Left ventricle myocardium inferior (tissue), 1 donor: ENCODE measurements around the gene NR1H2. TPM values are rescaled to one million over a fixed set of nuclear protein-coding genes. Genes with fewer than 3 reads are reported as not detected.

Source experiments
- DNase-seq: peaks from one replicate; pipeline ENCODE4 v3.0.0-alpha.2; 2020
- H3K27ac ChIP-seq: fragments of 200-600 bp; replicated peaks from 2 replicates; pipeline ENCODE4 v1.8.0; 2021
- H3K27me3 ChIP-seq: fragments of 200-600 bp; 2 replicates; pipeline ENCODE4 v1.8.0; 2021; ENCODE audit warnings: low read depth
- H3K36me3 ChIP-seq: fragments of 200-600 bp; 2 replicates; pipeline ENCODE4 v1.8.0; 2021
- H3K4me1 ChIP-seq: fragments of 200-600 bp; 2 replicates; pipeline ENCODE4 v1.8.0; 2021
- H3K4me3 ChIP-seq: fragments of 200-600 bp; 2 replicates; pipeline ENCODE4 v1.8.0; 2021; ENCODE audit warnings: mild to moderate bottlenecking, moderate library complexity
- H3K9me3 ChIP-seq: fragments of 200-600 bp; replicated peaks from 2 replicates; pipeline ENCODE4 v1.8.0; 2021
- CTCF ChIP-seq: fragments of 200-600 bp; IDR thresholded peaks from 2 replicates; pipeline ENCODE4 v1.8.0; 2021; ENCODE audit warnings: antibody characterized with exemption, mild to moderate bottlenecking, borderline replicate concordance
- intact Hi-C: fragments of 100-400 bp; cut with micrococcal nuclease; formaldehyde crosslinking; loops from one replicate; pipeline ENCODE4 v1.11.0; 2022
- total RNA-seq: library from RNA; stranded (reverse); fragmentation: NEBNext Ultra II Directional; extraction: Animal tissue kit (Norgen Biotek cat#: 25700); gene quantifications from one replicate; pipeline ENCODE4 v1.2.1, GENCODE V29; 2021
- donor health status: DM: no; HTN: yes; CAD: no; lungs with severe emphysema.

NR1H2 gene
- total RNA-seq, 1 donor from 2014 or later = 71.6 TPM

DNA sequence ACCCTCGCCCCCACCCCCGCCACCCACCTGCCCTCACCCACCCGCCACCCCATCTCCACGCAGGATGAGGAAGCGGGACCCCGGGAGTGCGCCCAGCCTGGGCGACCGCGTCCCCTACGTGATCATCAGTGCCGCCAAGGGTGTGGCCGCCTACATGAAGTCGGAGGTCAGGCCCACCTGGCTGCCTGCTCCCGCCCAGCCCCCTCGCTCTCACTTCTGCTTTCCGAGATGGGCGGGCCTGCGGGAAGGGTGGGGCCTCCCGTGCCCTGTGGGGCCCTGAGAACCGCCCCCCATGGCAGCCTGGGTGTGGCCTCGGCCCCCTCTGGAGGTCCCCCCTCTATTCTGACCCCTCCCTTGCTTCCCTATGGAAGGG lies 39.4 kb downstream of the NR1H2 start:
- no peak for TF ChIP-seq CTCF
- H3K4me1 ChIP-seq = peaks cover 13% of the 10 kb centered on the region
- no peaks in the 10 kb centered on the region for H3K9me3 ChIP-seq
- no peak overlapping the region for H3K4me3 ChIP-seq
- intact Hi-C loops = loop anchor here (10.0 kb wide), 1 partner anchor 51 kb away; the partner anchor contains the start of gene NAPSA
- peak; percentile 27 for DNase-seq
- no peaks in the 10 kb centered on the region for H3K36me3 ChIP-seq
- peaks cover 39% of the 10 kb centered on the region for H3K27me3 ChIP-seq
- H3K27ac ChIP-seq = no peak overlapping the region

DNA sequence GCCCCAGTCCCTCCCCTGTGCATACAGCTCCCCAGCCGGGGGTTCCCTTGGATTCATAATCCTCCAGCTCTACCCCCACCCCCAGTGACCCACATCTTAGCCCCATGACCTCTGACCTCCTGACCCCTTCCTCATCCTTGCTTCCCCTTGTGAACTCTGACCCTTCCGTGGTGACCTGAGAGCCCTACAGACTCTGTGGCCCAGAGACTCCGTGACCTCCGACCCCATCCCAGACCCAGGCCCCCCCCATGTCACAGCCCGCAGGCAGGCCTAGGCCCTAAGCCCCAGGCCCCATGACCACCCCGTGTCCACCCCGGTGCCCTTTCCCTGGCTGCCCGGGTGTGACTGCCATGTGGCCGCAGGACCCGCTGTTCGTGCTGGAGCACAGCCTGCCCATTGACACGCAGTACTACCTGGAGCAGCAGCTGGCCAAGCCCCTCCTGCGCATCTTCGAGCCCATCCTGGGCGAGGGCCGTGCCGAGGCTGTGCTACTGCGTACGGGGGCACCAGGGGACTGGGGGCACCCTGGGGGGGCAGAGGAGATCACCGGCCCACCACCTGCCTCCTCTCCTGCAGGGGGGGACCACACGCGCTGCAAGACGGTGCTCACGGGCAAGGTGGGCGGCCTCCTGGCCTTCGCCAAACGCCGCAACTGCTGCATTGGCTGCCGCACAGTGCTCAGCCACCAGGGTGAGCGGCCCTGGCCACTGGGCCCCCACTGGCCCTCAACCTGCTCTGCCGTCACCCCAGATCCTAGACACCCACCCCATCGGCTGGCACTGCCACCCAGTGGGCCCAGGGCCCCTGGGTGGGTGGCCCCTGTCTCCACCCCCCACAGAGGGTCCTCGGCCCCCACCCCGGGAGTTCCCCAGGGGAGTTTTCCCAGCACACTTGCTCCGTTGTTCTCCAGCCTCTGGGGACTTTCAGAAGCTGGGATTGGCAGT lies 40.0 kb downstream of the NR1H2 start:
- peaks cover 45% of the 10 kb centered on the region for H3K27me3 ChIP-seq
- H3K36me3 ChIP-seq = no peaks in the 10 kb centered on the region
- intact Hi-C loops = loop anchor here (10.0 kb wide), 1 partner anchor 52 kb away; the partner anchor contains the start of gene NAPSA
- H3K9me3 ChIP-seq = no peaks in the 10 kb centered on the region
- H3K4me1 ChIP-seq = peaks cover 13% of the 10 kb centered on the region
- DNase-seq = no peak
- TF ChIP-seq CTCF = no peak
- no peak overlapping the region for H3K27ac ChIP-seq
- no peak overlapping the region for H3K4me3 ChIP-seq

DNA sequence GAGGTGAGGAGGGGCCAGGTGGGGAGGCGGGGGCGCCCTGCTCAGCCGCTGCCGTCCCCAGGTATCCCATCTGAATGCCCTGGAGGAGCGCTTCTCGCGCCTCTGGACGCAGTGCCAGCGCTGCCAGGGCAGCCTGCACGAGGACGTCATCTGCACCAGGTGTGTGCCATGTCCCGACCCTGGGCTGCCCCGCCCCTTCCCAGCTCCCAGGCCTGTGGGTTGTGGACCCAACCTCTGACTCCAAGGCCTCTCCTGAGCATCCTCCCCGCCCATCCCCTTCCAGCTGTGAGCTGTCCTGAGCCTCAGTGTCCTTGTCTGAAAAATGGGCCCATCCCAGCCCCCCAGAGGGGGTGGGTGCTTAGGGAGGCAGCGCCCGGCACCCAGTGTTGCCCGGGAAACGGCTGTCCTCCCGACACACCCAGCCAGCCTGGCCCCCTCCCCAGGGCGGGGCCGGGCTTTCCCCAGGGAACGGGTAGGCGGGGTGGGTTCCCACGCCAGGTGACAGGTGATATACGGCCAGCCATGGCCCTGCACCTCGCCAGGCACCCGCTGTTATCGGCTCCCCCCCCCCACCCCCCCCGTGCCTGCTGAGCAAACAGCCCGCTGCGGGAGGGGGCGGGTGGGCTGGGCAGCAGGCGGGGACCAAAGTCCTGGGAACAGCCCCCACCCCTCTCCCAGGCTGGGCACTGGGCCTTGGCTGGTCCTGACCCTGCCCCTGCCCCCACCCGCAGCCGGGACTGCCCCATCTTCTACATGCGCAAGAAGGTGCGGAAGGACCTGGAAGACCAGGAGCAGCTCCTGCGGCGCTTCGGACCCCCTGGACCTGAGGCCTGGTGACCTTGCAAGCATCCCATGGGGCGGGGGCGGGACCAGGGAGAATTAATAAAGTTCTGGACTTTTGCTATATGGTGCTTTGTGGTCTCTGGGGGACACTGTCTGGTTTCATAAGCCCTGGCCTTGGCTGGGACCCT lies 41.1 kb downstream of the NR1H2 start:
- Histone ChIP-seq H3K4me3 (no peak overlapping the region), H3K9me3 (no peaks in the 10 kb centered on the region), H3K27me3 (peaks cover 56% of the 10 kb centered on the region), H3K4me1 (peaks cover 13% of the 10 kb centered on the region), H3K27ac (no peak overlapping the region), H3K36me3 (no peaks in the 10 kb centered on the region)
- no peak for TF ChIP-seq CTCF
- intact Hi-C loops = loop anchor here (10.0 kb wide), 1 partner anchor 53 kb away; the partner anchor contains the start of gene NAPSA
- DNase-seq = no peak

DNA sequence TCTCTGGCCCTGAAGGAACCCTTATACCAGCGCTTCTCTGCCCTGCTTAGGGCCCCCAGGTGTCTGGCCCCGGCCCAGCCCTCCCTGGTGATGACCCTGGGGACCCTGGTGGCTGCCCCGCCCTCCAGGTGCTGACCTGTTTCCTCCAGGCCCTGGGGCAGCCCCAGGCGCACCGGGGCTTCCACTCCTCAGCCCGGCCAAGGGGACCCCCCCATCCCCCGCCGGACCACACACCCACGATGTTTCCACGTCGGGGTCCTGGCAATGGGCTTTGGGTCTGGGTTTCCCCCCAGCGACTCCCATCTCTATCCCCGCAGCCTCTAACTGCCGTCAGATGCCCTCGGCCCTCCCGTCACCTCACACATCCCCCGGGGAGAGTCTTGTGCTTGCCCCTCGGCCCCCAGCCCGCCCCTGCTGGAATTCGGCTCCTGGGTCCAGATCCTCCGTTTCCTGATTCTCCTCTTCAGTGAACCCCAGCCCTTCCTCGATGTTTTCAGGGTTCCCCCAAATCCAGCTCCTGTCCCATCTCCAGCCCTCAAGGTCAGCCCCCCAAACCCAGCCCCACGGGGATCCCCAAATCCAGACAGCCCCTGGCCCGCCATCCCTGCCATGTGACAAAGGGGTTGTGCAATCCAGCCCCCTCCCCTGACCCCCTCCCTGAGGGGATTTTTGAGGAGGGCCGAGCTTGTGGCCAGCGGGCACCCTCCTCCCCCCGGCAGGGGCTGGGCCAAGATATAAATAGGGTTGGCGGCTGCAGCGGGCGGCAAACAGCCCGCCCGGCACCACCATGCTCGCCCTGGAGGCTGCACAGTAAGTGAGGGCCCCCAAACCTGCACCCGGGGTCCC lies 42.1 kb downstream of the NR1H2 start, which contains the start of gene SPIB:
Gene SPIB (plus strand): TSS at position 763 of the 846 bp plus-strand sequence. CDS start 25 bp downstream, at position 788.
- Histone ChIP-seq H3K4me3 (no peak within 1 kb of the TSS), H3K9me3 (no peaks in the 10 kb centered on the region), H3K36me3 (no peaks in the 10 kb centered on the region), H3K27me3 (peaks cover 66% of the 10 kb centered on the region), H3K4me1 (peaks cover 13% of the 10 kb centered on the region), H3K27ac (no peak within 1 kb of the TSS)
- intact Hi-C loops = loop anchor here (10.0 kb wide), 1 partner anchor 54 kb away; the partner anchor contains the start of gene NAPSA
- TF ChIP-seq CTCF = no peak
- no peak for DNase-seq
